GM21423 (cell line): ENCODE measurements around the gene NUDT3.

Experiments used
- ATAC-seq: cut with Tn5 transposase; IDR thresholded peaks from one replicate; pipeline ENCODE4 v1.9.1; 2021; ENCODE audit warnings: mild to moderate bottlenecking, moderate library complexity; ENCODE audit not compliant: unreplicated experiment

Gene NUDT3

DNA sequence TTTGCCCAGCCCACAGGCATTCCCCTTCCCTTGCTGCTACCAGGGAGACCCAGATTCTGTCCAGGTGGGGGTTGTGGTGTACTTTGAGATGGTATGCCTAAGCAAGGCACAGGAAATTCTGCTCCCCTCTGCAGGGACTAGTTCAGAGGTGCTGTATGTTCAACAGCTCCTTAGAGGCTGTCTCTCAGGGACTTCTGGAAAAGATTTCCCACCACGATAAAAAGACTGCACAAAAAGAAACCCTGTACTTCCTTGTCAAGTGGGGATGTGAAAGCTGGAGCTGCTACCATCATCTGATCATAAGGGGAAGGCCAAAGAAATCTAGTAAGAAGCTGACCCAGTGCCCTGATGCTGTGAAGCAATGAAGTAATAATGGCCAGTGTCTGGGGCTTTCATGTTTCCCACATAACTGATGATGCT, 92.1 kb downstream of the NUDT3 start:
- ATAC-seq, result no peak

DNA sequence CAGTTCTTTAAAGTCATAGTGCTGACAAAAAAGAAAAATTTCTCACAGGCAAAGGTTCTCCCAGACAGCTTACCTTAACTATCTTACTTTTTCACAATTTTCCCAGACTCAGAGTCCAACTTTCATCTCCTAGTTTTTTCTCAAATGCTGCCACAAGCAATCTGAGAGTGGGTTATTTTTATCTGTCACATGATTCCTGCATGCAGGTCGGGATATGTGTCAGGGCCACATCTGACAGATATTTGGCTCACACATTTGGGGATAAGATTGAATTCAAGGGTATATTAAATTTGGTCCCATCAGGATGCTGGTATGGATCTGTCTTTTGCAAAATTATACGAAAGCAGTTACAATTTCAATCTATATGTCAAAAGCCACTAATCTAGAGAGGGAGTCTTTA, 93.5 kb downstream of the NUDT3 start:
- no peak for ATAC-seq

DNA sequence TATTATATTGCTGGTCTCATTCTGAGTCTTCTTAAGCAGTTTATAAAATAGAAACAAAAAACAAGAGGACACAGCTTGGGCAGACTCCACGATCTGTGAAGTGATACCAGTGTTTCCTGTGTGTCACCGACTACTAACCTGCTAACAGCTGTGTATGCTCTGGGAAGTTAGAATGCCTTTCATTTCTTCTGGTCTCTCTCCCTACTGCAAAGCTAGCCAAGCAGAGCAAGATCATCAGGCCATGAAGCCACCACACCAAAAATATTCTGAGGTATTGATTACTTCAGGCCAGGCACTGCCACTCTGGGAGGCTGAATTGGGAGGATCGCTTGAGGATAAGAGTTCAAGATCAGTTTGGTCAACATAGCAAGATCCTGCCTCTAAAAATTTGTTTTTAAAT, 96.7 kb downstream of the NUDT3 start:
- ATAC-seq, result peak; percentile 84

DNA sequence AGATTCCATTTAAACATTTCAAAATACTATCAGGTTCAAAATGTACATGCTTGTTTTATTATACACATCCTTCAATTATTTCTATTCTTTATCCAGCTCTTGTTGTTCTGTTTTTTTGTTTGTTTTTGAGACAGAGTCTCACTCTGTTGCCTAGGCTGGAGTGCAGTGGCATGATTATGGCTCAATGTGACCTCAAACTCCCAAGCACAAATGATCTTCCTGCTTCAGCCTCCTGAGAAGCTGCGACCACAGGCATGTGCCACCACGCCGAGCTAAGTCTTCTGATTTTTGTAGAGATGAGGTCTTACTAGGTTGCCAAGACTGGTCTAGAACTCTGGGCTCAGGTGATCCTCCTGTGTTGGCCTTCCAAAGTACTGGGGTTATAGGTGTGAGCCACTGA, 99.5 kb downstream of the NUDT3 start:
- no peak for ATAC-seq

DNA sequence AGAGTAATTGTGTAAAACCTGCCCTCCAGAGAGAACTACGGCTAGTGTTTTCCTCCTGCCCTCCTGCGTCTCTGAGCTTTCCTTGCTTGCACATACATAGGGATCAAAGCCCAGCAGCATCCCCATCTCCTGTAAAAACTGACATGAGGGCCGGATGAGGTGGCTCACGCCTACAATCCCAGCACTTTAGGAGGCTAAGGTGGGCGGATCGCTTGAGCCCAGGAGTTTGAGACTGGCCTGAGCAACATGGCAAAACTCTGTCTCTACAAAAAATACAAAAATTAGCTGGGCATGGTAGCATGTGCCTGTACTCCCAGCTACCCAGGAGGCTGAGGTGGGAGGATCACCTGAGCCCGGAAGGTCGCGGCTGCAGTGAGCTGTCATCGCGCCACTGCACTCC, 103.3 kb downstream of the NUDT3 start:
- ATAC-seq, result no peak

DNA sequence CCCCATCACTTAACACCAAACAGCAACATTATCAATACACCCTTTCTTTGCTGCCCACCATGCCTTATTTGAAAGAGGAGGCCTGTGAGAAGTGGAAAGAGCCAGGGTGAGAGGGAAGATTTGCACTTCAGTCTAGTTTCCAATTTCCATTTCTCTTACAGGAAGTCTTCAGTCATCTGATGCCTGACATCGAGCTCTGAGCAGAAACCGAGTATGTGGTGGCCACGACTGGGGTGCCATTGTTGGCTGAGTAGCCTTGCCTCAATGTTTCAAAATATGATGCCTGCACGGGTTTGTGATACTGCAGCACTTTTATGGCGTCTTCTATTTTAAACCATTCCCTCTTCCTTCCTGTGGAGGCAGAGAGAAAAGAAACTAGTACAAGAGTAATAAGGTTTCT, 103.9 kb downstream of the NUDT3 start:
- ATAC-seq, result no peak

DNA sequence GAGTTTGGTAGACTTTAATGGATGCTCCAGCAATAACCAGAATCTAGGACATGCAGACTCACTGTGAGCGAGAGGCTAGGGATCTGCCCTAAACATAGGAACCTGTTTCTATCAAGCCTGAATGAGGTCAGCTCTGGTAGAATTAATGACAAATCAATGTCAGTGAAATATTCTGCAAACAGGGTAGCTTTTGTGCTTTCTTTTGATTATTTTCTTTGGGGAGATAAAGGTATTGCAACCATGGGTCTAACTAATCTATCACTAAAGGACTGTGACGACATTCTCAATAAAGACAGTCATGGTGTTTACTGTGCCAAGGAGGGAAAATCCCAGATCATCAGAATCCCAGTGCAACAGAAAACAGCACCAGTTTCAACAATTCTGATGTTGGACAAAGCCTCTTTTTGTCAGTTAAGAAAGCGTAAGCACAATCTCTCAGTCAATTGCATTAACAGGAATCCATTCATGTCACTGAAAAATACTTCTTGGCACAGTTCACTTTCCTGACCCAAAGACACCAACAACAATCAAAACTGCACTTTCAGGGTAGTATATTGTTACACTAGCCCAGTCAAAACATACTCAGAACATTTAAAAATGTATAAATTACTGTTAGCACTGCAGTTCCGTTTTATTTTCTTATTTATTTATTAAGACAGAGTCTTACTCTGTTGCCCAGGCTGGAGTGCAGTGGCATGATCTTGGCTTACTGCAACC, 106.9 kb downstream of the NUDT3 start:
- no peak for ATAC-seq

DNA sequence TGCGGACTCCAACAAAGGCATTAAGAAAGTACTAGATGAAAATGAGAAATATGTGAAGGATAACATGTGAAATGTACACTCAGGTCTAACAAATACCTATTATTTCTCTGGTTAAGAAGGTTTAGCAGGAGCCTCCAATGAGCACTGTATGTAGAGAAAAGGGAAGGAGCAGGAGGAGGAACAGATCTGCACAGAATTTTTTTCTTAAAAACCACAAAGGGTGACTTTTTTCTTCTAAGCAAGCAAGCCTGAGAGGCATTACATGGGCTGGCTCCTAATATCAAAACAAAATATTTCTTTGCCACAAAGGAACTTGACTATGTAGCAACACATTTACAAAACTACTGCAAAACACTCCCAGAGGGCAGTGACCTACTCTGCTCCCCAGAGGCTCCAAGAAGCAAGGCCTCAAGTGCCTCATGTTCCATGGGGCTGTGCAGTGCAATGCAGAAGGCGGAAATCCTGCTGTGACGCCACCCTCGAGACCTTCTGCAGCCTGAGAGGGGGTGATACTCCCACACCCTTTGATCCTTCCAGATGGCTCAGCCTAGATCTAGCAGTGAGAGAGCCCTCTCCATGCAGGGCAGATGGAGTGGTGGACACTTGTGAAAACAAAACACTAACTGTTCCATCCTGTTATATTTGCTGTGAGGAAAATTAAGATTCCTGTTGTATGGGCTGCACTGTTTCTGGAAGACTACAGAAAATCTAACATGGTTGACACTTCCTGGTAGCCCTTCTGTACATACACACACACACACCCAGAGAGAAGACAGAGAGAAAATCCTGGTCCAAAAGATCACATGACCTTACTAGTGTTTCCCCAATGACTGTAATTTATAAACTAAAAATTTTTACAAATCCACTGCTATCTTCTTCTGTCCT, 107.7 kb downstream of the NUDT3 start:
- no peak for ATAC-seq

DNA sequence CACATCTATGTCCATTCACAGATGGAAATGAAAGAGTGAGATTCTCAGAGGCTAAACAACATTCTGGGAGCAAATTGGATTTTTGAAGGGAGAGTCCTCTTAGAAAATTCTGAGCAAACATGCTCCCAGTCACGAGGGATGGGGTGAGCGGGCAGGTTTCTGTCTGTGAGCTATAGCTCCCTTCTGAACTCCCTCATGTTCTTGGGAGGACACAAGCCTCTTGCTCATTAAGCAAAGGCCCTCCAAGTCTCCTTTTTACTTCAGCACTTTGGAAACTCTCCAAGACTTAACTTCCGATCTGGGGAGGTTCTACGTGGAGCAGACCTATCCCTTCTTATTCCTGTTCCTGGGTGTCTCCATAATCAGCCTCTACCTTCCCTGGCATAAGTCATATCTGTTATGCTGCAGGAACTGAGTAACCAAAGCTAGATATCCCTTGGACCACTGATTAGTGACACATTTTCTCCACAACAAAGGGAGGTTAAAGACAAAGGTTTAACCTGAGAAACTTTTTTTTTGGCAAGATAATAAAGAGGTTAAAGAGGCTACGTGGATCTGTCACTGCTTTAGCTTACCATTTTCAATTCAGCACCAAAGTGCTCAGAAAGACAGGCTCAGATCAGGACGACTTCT, 110.7 kb downstream of the NUDT3 start:
- ATAC-seq, result no peak

DNA sequence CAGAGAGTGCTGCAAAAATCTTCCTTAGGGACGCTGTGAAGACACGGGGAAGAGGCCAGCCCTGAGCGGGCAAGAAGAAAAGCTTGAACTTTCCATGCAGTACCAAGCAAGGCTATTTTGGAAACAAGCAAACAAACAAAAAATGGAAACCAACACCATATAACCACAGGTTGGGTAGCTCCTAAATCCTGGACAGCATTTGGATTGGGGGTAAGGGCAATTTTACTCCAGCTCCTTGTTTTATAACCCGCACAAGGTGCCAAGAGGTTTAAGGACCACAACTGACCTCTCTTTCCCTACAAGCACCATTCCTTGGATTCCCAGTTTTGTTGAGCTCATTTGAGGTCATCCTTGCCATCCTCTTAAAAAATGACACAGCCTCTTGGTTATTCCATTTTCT, 112.3 kb downstream of the NUDT3 start:
- no peak for ATAC-seq

DNA sequence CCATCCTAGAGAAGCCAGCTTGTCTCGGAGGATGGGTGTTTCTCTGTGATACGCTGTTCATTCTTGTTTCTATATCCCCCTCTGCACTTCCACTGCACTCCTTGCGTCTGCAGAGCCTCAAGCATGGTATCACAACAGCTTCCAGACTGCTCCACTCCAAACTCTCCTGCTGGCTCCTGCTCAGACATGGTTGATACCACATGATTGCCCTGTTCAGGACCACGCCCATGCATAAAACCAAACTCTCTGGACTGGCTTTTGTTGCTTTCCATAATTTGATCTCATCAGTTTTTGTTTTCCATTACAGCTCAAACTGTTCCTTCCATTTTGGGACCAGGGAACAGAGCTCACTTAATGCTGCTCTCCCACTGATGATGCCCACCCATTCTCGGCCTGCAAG, 113.6 kb downstream of the NUDT3 start:
- ATAC-seq, result no peak

DNA sequence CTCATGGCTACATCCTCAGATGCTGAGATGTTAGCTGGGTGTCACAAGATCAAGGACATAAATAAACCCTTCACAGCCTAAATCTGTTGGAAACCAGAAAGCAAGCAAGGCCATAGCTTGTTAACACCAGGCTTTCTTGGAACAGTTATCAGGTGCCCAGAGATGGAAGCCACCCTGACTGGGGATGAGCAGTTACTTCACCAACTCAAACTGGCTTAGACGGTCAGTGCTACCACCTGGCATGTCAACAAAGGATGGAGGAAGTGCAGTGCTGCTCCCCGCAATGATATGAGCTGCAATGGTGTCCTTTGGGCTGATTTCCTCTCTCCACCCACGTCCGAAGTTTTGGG, 114.7 kb downstream of the NUDT3 start:
- ATAC-seq, result no peak

DNA sequence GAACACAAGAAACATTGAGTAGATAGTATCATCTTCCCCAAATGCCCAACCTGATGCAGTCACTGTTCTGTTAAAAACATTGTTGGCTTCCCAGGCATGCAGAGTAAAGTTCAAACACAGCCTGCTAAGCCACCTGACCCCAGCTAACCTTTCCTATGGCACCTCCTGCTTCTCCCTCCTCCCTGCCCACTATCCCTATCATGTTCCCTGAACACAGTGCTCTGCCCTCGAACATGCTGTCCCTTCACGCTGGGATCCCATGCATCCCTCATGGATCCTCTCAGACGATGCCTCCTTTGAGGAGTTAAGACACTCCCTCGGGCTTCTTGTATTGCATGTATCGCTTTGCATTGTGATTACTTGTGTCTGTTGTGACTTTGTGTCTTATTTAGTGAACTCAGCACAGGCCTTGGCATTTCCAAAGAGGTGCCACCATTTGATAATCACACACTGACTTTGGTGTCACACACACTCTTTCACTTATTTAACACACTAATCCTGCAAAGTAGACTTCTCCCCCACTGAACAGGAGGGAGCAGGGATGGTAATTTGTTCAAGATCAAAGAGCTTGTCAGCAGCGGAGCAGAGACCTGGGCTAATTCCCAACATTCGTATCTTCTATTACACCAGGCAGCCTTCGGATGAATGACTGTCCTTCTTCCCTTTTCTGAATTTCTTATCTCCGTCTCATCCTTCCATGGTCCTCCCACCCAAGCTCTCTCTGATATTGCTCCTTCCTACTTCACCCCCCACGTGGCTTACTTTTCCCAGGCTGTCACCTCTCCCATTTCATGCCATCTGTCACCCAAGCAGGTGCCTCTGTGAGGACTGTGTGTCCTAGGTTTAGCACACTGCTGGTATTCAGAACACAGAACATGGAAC, 115.3 kb downstream of the NUDT3 start:
- no peak for ATAC-seq

DNA sequence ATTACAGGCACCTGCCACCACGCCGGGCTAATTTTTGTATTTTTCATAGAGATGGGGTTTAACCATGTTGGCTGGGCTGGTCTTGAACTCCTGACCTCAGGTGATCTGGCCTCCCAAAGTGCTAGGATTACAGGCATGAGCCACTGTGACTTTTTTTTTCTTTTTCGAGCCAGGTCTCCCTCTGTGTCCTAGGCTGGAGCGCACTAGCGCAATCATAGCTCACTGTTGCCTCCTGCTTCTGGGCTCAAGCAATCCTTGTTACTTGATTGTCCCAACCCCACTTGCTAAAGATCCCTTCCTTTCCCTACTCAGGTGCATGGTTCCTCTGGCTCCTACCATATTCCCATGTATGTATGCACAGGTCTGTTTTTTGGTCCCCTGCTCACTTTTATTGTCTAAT, 116.3 kb downstream of the NUDT3 start:
- ATAC-seq, result no peak

DNA sequence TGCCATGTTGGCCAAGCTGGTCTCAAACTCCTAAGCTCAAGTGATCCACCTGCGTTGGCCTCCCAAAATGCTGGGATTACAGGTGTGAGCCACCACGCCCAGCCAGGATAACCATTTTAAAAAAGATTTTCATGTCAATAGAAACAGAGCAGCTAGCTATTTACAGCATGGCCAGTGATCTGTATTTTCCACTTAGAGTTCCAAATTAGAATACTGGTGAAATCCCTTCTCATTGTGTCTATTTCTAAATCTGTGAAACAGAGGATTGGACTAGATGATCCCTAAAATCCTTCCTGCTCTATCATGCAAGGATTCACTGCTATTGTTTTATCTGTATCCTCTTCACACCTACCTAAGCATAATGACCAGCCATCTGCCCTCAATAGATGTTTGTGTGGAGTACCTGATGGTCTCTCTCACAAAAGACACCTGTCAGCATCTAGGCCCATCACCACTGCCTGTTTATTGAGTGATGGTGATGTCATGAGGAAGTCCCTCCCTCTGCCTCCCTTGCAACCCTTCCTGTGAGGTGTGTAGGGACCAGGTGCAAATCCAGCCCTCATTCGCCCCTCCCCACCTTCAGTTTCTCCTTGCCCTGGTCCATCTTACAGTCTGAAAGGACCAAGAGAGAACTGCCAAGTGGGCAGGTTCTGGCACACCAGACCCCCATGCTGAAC, 117.2 kb downstream of the NUDT3 start:
- ATAC-seq, result no peak

DNA sequence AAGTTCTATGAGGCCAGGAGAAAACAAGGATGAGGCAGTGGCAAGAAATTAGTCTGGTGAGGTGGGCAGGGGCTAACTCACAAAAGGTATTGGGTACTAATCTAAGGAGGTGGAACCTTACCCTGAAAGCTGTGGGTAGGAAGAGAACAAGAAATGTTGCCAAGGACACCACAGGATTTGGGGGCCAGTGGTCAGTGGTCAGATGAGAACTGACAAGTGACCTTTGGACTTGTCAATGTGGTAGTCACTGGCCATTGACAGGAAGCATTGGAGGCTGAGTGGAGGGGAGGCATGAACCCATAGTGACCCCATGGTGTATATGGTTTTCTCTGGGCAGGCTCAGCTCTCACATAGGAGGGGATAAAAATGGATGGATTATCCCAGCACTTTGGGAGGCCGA, 118.3 kb downstream of the NUDT3 start:
- ATAC-seq, result no peak

DNA sequence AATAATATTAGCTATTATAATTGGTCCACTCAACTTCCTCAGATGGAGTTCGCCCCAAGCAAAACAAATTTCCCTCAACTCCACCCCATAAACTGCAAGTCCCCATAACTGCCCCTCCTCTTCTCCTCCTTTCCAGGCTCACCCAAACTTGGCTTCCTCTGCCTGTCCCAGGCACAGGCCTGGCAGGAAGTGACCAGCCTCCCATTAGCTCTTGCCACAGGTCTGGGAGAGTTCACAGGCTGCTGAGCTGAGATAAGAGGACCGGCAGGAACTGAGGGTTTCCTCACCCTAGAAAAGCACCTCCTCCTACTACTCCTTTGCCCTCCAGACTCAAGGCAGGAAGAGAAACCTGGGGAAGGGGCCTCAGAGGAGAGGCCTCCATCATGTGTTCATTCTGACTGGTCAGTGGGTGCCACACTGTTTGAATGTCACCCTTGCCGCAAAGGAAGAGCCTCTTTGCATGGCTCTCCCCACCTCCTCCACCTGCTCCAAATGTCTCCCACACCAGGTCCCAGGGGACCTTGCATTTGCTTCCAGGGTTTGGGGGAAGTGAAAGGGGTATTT, 119.1 kb downstream of the NUDT3 start:
- no peak for ATAC-seq

DNA sequence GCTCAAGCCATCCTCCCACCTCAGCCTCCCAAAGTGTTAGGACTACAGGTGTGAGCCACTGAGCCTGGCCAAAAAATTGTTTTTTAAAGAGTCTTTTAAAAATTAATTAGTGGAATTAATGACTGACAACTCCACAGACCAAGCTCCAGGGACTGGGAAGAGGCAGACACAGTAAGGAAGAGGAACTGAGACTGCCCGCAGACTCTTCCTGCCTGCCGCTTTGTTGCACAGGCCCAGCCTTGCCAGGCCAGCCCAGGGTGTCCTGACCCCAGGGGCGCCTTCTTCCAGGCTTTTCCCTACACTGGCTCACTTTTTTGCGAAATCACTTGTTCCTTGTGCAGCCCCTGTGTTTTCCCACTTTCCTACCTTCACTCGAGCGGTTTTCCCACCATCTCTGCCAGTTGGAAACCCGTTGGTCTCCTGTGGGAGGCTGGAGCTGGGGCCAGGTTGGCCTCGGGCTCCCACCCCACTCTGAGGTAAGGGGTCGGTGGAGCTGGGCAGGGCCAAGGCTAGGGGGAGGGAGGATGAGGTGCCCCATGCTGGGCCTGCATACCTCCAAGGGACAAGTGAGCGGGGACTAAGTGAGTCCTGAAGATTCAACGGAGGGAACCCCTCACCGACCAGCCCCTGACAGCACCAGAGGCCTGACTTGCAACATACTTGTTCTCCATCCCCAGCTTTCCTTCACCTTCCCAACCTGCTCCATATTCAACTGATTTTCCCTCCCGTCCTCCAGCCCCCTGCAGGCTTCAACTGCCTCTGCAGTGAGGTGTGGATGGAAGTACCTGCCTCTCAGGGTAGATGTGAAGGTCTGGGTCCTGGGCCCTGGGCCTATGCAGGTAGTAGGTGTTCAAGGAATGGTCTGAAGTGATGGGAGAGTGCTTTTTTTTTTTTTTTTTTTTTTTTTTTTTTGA, 120.2 kb downstream of the NUDT3 start:
- no peak for ATAC-seq
